Ishikawa (cell line): Measurements from ENCODE around the gene DACH1.
A peak's percentile ranks its signal among the peaks of the same experiment; 100 is the strongest.

ENCODE experiments used
- CEBPB ChIP-seq: IDR thresholded peaks from 2 replicates; pipeline ENCODE4 v1.6.1; 2012
- CREB1 ChIP-seq: IDR thresholded peaks from 2 replicates; pipeline ENCODE4 v1.6.1; 2012; ENCODE audit warnings: low read depth
- EGR1 ChIP-seq: IDR thresholded peaks from 2 replicates; pipeline ENCODE4 v1.6.1; 2012
- EP300 ChIP-seq: IDR thresholded peaks from 2 replicates; pipeline ENCODE4 v1.6.1; 2012; ENCODE audit warnings: borderline replicate concordance
- FOXM1 ChIP-seq: IDR thresholded peaks from 2 replicates; pipeline ENCODE4 v1.6.1; 2012; ENCODE audit warnings: low read depth, borderline replicate concordance
- MAX ChIP-seq: IDR thresholded peaks from 2 replicates; pipeline ENCODE4 v1.6.1; 2012
- NFIC ChIP-seq: IDR thresholded peaks from 2 replicates; pipeline ENCODE4 v1.6.1; 2012
- RAD21 ChIP-seq: IDR thresholded peaks from 2 replicates; pipeline ENCODE4 v1.6.1; 2012; ENCODE audit warnings: low read depth
- TAF1 ChIP-seq: IDR thresholded peaks from 2 replicates; pipeline ENCODE4 v1.6.1; 2012; ENCODE audit warnings: low read depth, mild to moderate bottlenecking
- TCF12 ChIP-seq: IDR thresholded peaks from 2 replicates; pipeline ENCODE4 v1.6.1; 2012; ENCODE audit warnings: low read depth
- TEAD4 ChIP-seq: IDR thresholded peaks from 2 replicates; pipeline ENCODE4 v1.6.1; 2012
- USF1 ChIP-seq: IDR thresholded peaks from 2 replicates; pipeline ENCODE4 v1.6.1; 2012
- YY1 ChIP-seq: IDR thresholded peaks from 2 replicates; pipeline ENCODE4 v1.6.1; 2012; ENCODE audit warnings: low read depth
- ZBTB7A ChIP-seq: IDR thresholded peaks from 2 replicates; pipeline ENCODE4 v1.6.1; 2012; ENCODE audit warnings: low read depth
- TF ChIP-seq, protein P1 (sequence below): IDR thresholded peaks from 2 replicates; pipeline ENCODE4 v1.6.1; 2012; ENCODE audit warnings: low read depth, mild to moderate bottlenecking

Gene DACH1

DNA sequence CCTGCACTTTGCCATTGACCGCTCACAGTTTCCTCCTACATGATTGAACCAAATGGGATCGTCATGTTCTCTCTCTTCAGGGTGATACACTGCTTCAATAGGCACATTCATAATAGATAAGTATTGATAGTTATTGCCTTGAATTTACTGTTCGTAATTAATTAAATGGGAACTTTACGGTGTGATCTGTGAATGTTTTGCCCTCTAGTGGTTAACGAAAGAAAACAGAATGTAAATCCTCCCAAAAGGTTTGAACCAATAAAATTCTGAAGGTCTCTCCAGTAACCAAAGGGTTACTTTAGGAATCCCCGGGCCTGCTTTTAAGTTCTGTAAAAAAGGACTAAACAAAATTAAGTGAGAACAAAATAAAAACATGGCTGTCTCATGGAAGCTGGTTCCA is 389.3 kb downstream of the DACH1 start:
- TF ChIP-seq RAD21, result peak; percentile 41
- TF ChIP-seq USF1, result no peak
- no peak for TF ChIP-seq EP300

DNA sequence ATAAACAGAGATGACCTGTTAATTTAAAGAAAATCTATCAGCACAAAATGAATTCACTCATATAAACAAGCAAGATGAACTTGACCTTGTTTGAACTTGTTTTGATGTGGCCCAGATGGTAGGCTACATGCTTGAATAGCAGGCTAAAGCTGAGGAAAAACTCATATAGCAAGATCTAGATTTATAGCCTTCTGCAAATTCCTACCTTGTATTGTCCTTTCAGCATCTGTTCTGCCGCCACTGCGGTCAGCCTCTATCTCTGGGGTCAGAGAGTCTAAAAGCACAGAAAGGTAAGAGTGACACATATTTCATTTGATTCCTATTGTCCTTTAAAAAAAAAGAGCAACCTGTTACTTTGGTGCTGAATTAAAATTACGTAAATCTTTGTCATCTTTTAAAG is 392.1 kb downstream of the DACH1 start:
- no peak for TF ChIP-seq CREB1
- TF ChIP-seq TCF12, result no peak
- TF ChIP-seq FOXM1, result no peak
- no peak for TF ChIP-seq TEAD4
- no peak for TF ChIP-seq EP300
- TF ChIP-seq RAD21, result no peak
- TF ChIP-seq CEBPB, result no peak
- no peak for TF ChIP-seq YY1
- no peak for TF ChIP-seq TAF1
- TF ChIP-seq NFIC, result no peak
- no peak for TF ChIP-seq EGR1
- TF ChIP-seq, protein P1, sequence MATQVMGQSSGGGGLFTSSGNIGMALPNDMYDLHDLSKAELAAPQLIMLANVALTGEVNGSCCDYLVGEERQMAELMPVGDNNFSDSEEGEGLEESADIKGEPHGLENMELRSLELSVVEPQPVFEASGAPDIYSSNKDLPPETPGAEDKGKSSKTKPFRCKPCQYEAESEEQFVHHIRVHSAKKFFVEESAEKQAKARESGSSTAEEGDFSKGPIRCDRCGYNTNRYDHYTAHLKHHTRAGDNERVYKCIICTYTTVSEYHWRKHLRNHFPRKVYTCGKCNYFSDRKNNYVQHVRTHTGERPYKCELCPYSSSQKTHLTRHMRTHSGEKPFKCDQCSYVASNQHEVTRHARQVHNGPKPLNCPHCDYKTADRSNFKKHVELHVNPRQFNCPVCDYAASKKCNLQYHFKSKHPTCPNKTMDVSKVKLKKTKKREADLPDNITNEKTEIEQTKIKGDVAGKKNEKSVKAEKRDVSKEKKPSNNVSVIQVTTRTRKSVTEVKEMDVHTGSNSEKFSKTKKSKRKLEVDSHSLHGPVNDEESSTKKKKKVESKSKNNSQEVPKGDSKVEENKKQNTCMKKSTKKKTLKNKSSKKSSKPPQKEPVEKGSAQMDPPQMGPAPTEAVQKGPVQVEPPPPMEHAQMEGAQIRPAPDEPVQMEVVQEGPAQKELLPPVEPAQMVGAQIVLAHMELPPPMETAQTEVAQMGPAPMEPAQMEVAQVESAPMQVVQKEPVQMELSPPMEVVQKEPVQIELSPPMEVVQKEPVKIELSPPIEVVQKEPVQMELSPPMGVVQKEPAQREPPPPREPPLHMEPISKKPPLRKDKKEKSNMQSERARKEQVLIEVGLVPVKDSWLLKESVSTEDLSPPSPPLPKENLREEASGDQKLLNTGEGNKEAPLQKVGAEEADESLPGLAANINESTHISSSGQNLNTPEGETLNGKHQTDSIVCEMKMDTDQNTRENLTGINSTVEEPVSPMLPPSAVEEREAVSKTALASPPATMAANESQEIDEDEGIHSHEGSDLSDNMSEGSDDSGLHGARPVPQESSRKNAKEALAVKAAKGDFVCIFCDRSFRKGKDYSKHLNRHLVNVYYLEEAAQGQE, result no peak
- no peak for TF ChIP-seq ZBTB7A
- TF ChIP-seq USF1, result no peak

DNA sequence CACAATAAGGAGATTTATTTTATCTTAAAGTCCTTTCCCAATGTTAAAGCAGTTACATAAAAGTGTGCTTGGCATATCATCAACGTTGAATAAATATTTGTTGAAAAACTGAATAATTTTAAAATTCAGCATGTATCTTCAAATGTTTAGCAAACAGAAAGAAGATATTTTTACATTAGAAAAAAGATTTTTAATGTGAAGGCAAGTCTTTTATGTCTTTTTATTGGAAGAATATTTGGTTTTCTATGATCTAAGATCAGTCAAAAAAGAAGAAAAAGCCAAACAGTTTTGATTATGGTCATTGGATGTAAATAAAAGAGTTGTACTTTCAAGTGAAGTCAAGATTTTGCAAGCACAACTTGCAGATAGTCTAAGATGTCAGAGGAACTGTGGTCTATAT is 397.4 kb downstream of the DACH1 start:
- TF ChIP-seq ZBTB7A (no peak), FOXM1 (no peak), EP300 (no peak), TAF1 (no peak), USF1 (no peak), YY1 (no peak), EGR1 (no peak), TEAD4 (no peak), TCF12 (no peak), MAX (no peak), CEBPB (no peak), CREB1 (no peak), NFIC (no peak)
- TF ChIP-seq, protein P1, result no peak

DNA sequence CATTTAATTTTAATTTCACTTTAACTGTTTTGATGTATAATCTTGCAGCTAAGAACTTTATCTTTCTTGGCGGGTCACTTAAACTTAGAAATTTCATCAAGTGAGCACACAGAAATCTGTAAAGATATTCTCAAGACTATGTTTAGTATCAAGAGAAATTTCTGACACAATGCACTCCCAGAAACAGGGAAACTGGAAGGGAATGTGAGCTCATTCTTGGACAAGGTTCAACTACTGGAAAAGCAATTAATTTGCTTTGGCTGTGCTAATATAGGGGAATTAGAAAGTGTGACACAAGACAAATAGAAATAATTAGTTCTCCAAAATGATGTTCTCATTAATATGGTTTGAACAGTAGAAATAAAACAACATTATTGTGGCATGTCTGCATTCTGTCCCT is 402.3 kb downstream of the DACH1 start:
- TF ChIP-seq MAX, result no peak
- TF ChIP-seq EP300, result no peak
- TF ChIP-seq USF1, result no peak
- no peak for TF ChIP-seq CEBPB
- TF ChIP-seq CREB1, result no peak
- no peak for TF ChIP-seq TAF1
- no peak for TF ChIP-seq NFIC
- no peak for TF ChIP-seq EGR1
- no peak for TF ChIP-seq FOXM1
- no peak for TF ChIP-seq TCF12
- TF ChIP-seq ZBTB7A, result no peak
- TF ChIP-seq TEAD4, result no peak
- TF ChIP-seq, protein P1, result no peak
- TF ChIP-seq RAD21, result no peak
